K562 (cell line): Measurements from ENCODE around the gene ITGA3. TPM values are rescaled to one million over a fixed set of nuclear protein-coding genes. Genes with fewer than 3 reads are reported as not detected.

Experiments
- ATF1 ChIP-seq, 2 experiments: fragments of 450-650 bp in 1 of 2; IDR thresholded peaks; 2 replicates each; pipeline ENCODE4 v1.6.1; 2016; ENCODE audit warnings: missing compliant biosample characterization in 1 of 2, missing genetic modification characterization in 1 of 2
- COPS2 ChIP-seq: fragments of 450-650 bp; conservative IDR thresholded peaks from 2 replicates; pipeline ENCODE4 v1.6.1; 2016; ENCODE audit warnings: mild to moderate bottlenecking, moderate library complexity
- CSDE1 ChIP-seq, 2 experiments: fragments of 450-650 bp; IDR thresholded peaks; 2 replicates each; pipeline ENCODE4 v1.6.1; 2016; ENCODE audit warnings: mild to moderate bottlenecking in 1 of 2
- EWSR1 ChIP-seq: fragments of 450-650 bp; IDR thresholded peaks from 2 replicates; pipeline ENCODE4 v1.6.1; 2018; ENCODE audit warnings: borderline replicate concordance, mild to moderate bottlenecking, low read depth, moderate library complexity; ENCODE audit not compliant: partially characterized antibody
- MCM7 ChIP-seq, 2 experiments: fragments of 450-650 bp; IDR thresholded peaks; 2 replicates each; pipeline ENCODE4 v1.6.1; 2016 to 2018
- NR2C1 ChIP-seq, 2 experiments: fragments of 450-650 bp; IDR thresholded peaks; 2 replicates each; pipeline ENCODE4 v1.6.1; 2017; ENCODE audit warnings: mild to moderate bottlenecking in 2 of 2, antibody characterized with exemption in 1 of 2, inconsistent platforms in 1 of 2, missing compliant biosample characterization in 1 of 2, missing genetic modification characterization in 1 of 2
- TAF1 ChIP-seq: IDR thresholded peaks from 2 replicates; pipeline ENCODE4 v1.6.1; 2011; ENCODE audit warnings: mild to moderate bottlenecking, low read length, moderate library complexity; ENCODE audit not compliant: insufficient read depth, control insufficient read depth, severe bottlenecking; ENCODE audit errors: extremely low read depth
- ZNF609 ChIP-seq: sonication (generic); formaldehyde crosslinking; IDR thresholded peaks from 2 replicates; pipeline ENCODE4 v1.8.1; 2023; ENCODE audit warnings: missing genetic modification reagents, mild to moderate bottlenecking, borderline replicate concordance
- polyA plus RNA-seq, 8 experiments: library from polyadenylated mRNA; depleted of rRNA in 4 of 8; stranded (reverse) in 5 of 8; unstranded in 3 of 8; fragments of >200 nt; fragmentation: Nextera tagmentation in 2 of 8; fragmentation: Illumina TruSeq in 1 of 8; extraction: Ambion mirVana in 2 of 8; extraction: Trizol in 1 of 8; gene quantifications; 2 replicates each; pipeline versions ENCODE4 v1.2.1 to v1.2.3, GENCODE V29; 2011 to 2014; ENCODE audit warnings: inconsistent platforms in 1 of 8, missing spikeins in 1 of 8
- total RNA-seq, 7 experiments: library from RNA; depleted of rRNA in 6 of 7; stranded (reverse); fragments of >200 nt in 6 of 7; fragmentation: Illumina TruSeq in 2 of 7; extraction: Trizol in 2 of 7; gene quantifications; 2 replicates each; pipeline versions ENCODE4 v1.2.1 to v1.2.3, GENCODE V29; 2011 to 2021; ENCODE audit warnings: low replicate concordance in 1 of 7
- TF ChIP-seq, protein P1 (sequence below): fragments of 450-650 bp; IDR thresholded peaks from 2 replicates; pipeline ENCODE4 v1.6.1; 2016; ENCODE audit warnings: low read depth
- TF ChIP-seq, protein P2 (sequence below), 2 experiments: fragments of 450-650 bp in 1 of 2; sonication (generic) in 1 of 2; formaldehyde crosslinking in 1 of 2; IDR thresholded peaks in 1 of 2; conservative IDR thresholded peaks in 1 of 2; 2 replicates each; pipeline versions ENCODE4 v1.6.1 to v1.8.1; 2016 to 2023; ENCODE audit warnings: mild to moderate bottlenecking in 2 of 2, moderate library complexity in 2 of 2, inconsistent platforms in 1 of 2, missing genetic modification reagents in 1 of 2
- TF ChIP-seq, protein P3 (sequence below): fragments of 450-650 bp; formaldehyde crosslinking; IDR thresholded peaks from 2 replicates; pipeline ENCODE4 v1.4.0; 2020; ENCODE audit warnings: mild to moderate bottlenecking, moderate library complexity

The ITGA3 gene
- total and polyA plus RNA-seq, 9 of the 15 experiments (the other 6 are each of a cell fraction or from before 2014, with no cell fraction given): 0.03 to 0.75 (median 0.14) TPM; not detected in 2

DNA sequence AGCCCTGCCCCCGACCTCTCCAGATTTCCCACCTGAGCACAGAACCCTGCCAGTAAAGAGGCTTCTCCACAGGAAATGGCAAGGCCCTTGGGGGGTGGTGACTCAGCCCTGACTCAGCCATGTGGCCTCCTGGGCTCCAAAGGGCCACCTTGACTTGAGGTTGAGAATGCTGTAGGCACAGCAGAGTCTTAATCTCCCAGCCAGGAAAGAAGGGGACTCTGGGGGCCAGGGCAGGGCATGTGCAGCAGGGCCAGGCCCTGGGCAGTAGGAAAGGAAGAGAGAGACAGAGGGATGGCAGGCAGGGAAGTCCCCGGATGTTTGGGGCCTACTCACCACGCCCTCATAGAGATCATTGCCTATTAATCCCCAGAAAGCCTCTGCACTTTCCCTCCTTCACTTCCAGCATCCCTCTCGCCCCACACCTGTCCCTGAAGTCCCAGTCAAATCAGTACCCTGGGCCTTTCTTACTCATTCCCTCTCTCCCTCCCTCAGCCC lies 4.8 kb upstream of the ITGA3 start (continued):
- TF ChIP-seq, protein P1, sequence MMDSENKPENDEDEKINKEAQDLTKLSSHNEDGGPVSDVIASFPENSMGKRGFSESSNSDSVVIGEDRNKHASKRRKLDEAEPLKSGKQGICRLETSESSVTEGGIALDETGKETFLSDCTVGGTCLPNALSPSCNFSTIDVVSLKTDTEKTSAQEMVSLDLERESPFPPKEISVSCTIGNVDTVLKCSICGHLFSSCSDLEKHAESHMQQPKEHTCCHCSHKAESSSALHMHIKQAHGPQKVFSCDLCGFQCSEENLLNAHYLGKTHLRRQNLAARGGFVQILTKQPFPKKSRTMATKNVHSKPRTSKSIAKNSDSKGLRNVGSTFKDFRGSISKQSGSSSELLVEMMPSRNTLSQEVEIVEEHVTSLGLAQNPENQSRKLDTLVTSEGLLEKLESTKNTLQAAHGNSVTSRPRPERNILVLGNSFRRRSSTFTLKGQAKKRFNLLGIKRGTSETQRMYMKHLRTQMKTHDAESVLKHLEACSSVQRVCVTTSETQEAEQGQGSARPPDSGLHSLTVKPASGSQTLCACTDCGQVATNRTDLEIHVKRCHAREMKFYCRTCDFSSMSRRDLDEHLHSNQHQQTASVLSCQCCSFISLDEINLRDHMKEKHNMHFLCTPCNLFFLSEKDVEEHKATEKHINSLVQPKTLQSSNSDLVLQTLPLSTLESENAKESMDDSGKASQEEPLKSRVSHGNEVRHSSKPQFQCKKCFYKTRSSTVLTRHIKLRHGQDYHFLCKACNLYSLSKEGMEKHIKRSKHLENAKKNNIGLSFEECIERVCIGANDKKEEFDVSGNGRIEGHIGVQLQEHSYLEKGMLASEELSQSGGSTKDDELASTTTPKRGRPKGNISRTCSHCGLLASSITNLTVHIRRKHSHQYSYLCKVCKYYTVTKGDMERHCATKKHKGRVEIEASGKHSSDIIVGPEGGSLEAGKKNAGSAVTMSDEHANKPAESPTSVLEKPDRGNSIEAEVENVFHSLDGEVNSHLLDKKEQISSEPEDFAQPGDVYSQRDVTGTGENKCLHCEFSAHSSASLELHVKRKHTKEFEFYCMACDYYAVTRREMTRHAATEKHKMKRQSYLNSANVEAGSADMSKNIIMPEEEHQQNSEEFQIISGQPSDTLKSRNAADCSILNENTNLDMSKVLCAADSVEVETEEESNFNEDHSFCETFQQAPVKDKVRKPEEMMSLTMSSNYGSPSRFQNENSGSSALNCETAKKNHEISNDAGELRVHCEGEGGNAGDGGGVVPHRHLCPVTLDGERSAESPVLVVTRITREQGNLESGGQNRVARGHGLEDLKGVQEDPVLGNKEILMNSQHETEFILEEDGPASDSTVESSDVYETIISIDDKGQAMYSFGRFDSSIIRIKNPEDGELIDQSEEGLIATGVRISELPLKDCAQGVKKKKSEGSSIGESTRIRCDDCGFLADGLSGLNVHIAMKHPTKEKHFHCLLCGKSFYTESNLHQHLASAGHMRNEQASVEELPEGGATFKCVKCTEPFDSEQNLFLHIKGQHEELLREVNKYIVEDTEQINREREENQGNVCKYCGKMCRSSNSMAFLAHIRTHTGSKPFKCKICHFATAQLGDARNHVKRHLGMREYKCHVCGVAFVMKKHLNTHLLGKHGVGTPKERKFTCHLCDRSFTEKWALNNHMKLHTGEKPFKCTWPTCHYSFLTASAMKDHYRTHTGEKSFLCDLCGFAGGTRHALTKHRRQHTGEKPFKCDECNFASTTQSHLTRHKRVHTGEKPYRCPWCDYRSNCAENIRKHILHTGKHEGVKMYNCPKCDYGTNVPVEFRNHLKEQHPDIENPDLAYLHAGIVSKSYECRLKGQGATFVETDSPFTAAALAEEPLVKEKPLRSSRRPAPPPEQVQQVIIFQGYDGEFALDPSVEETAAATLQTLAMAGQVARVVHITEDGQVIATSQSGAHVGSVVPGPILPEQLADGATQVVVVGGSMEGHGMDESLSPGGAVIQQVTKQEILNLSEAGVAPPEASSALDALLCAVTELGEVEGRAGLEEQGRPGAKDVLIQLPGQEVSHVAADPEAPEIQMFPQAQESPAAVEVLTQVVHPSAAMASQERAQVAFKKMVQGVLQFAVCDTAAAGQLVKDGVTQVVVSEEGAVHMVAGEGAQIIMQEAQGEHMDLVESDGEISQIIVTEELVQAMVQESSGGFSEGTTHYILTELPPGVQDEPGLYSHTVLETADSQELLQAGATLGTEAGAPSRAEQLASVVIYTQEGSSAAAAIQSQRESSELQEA: no peak
- TF ChIP-seq, protein P2, sequence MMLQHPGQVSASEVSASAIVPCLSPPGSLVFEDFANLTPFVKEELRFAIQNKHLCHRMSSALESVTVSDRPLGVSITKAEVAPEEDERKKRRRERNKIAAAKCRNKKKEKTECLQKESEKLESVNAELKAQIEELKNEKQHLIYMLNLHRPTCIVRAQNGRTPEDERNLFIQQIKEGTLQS (IDR thresholded peaks at IDR 0.05): peak; percentile 92
- TF ChIP-seq, protein P2 (CRISPR knock-in tag; conservative IDR thresholded peaks at IDR 0.05): no peak
- TF ChIP-seq, protein P3, sequence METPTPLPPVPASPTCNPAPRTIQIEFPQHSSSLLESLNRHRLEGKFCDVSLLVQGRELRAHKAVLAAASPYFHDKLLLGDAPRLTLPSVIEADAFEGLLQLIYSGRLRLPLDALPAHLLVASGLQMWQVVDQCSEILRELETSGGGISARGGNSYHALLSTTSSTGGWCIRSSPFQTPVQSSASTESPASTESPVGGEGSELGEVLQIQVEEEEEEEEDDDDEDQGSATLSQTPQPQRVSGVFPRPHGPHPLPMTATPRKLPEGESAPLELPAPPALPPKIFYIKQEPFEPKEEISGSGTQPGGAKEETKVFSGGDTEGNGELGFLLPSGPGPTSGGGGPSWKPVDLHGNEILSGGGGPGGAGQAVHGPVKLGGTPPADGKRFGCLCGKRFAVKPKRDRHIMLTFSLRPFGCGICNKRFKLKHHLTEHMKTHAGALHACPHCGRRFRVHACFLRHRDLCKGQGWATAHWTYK (CRISPR knock-in tag): no peak
- no peak for TF ChIP-seq ATF1 (CRISPR knock-in tag; IDR thresholded peaks at IDR 0.05)
- no peak for TF ChIP-seq ATF1 (tag; IDR thresholded peaks at IDR 0.05)
- TF ChIP-seq CSDE1 (IDR thresholded peaks at IDR 0.05): no peak
- no peak for TF ChIP-seq ZNF609 (CRISPR knock-in tag)
- no peak for TF ChIP-seq COPS2
- TF ChIP-seq NR2C1 (IDR thresholded peaks at IDR 0.05): no peak
- 0 out of 2 replicates have a peak, but pooled peaks have one; percentile 22 for TF ChIP-seq NR2C1 (tag; IDR thresholded peaks at IDR 0.05)
- no peak for TF ChIP-seq EWSR1
- TF ChIP-seq MCM7 (IDR thresholded peaks at IDR 0.05): no peak
- no peak for TF ChIP-seq TAF1
